Measurements from ENCODE around the gene WDR27.
"Not testable (repeated sequence)": the region's sequence is repeated elsewhere in the genome, so short reads cannot be mapped to it uniquely, and the experiment has no call there.

Gene WDR27

DNA sequence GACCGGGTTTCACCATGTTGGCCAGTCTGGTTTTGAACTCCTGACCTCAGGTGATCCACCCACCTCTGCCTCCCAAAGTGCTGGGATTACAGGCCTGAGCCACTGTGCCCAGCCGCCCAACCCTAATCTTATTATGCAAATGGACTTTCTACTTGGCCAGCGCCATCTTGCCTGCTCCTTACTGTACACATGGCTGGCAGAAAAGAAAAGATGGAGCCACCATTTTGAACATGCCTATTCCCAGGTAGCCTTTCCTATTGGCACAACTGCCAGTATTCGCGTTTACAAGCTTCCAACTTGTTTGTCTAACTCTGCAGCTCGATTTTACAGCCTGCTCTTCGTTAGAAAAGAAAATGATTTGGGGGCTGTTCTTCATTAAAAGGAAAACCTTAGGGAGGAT, 84.3 kb downstream of the WDR27 start:
- H3K4me1 ChIP-seq (ENCODE audit: insufficient read depth, low read length, poor library complexity, severe bottlenecking): peaks cover 13% of the 10 kb centered on the region
- H3F3A ChIP-seq (ENCODE audit: low read depth): no peaks in the 10 kb centered on the region
- H4K20me1 ChIP-seq (ENCODE audit: insufficient read depth, low read length, poor library complexity, severe bottlenecking): no peaks in the 10 kb centered on the region
- no peak overlapping the region for H3K4me2 ChIP-seq (ENCODE audit: low read depth, low read length, poor library complexity, severe bottlenecking)
- no peaks in the 10 kb centered on the region for H3K9me2 ChIP-seq (replicated peaks; ENCODE audit: low read depth, low read length)
- TF ChIP-seq EZH2phosphoT487 (IDR thresholded peaks at IDR 0.05; ENCODE audit: borderline replicate concordance): no peak
- TF ChIP-seq, protein P1, sequence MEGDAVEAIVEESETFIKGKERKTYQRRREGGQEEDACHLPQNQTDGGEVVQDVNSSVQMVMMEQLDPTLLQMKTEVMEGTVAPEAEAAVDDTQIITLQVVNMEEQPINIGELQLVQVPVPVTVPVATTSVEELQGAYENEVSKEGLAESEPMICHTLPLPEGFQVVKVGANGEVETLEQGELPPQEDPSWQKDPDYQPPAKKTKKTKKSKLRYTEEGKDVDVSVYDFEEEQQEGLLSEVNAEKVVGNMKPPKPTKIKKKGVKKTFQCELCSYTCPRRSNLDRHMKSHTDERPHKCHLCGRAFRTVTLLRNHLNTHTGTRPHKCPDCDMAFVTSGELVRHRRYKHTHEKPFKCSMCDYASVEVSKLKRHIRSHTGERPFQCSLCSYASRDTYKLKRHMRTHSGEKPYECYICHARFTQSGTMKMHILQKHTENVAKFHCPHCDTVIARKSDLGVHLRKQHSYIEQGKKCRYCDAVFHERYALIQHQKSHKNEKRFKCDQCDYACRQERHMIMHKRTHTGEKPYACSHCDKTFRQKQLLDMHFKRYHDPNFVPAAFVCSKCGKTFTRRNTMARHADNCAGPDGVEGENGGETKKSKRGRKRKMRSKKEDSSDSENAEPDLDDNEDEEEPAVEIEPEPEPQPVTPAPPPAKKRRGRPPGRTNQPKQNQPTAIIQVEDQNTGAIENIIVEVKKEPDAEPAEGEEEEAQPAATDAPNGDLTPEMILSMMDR (conservative IDR thresholded peaks at IDR 0.05; ENCODE audit: low read length): no peak
- no peaks in the 10 kb centered on the region for H3K36me3 ChIP-seq (ENCODE audit: insufficient read depth, low read length)
- no peaks in the 10 kb centered on the region for H3K79me2 ChIP-seq (ENCODE audit: insufficient read depth, low read length)
- H3K9me3 ChIP-seq (ENCODE audit: insufficient read depth, low read depth, low read length): no peaks in the 10 kb centered on the region
- no peak overlapping the region for H2AFZ ChIP-seq (ENCODE audit: low read length)
- H3K27me3 ChIP-seq (ENCODE audit: insufficient read depth, low read length, poor library complexity, severe bottlenecking): no peaks in the 10 kb centered on the region
- H3K4me3 ChIP-seq (ENCODE audit: low read length, poor library complexity, severe bottlenecking): no peak overlapping the region
- no peak overlapping the region for H3K9ac ChIP-seq (ENCODE audit: low read depth, low read length, poor library complexity, severe bottlenecking)

DNA sequence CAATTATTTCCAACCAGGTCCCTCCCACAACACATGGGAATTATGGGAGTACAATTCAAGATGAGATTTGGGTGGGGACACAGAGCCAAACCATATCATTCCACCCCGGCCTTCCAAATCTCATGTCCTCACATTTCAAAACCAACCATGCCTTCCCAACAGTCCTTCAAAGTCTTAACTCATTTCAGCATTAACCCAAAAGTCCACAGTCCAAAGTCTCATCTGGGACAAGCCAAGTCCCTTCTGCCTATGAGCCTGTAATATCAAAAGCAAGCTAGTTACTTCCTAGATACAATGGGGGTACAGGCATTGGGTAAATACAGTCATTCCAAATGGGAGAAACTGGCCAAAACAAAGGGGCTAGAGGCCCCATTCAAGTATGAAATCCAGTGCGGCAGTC, 93.2 kb downstream of the WDR27 start:
- not testable (repeated sequence) for H3F3A ChIP-seq (ENCODE audit: low read depth)

DNA sequence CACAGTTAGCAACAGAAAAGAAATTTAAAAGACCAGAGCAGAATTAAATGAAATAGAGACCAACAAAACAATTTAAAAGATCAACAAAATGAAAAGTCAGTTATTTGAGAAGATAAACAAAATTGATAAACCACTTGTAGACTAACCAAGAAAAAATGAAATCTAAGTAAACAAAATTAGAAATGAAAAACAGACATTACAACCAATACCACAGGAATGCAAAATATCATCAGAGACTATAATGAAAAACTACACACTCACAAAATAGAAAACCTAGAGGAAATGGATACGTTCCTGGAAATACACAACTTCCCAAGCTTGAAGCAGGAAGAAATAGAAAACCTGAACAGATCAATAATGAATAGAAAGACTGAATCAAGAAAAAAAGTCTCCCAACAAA, 97.8 kb downstream of the WDR27 start:
- Histone ChIP-seq H3K9ac (ENCODE audit: low read depth, low read length, poor library complexity, severe bottlenecking) (no peak overlapping the region), H3K9me3 (ENCODE audit: insufficient read depth, low read depth, low read length) (peaks cover 5% of the 10 kb centered on the region; the same call in 1 of the 2 replicates), H3K4me2 (ENCODE audit: low read depth, low read length, poor library complexity, severe bottlenecking) (no peak overlapping the region), H2AFZ (ENCODE audit: low read length) (no peak overlapping the region), H4K20me1 (ENCODE audit: insufficient read depth, low read length, poor library complexity, severe bottlenecking) (no peaks in the 10 kb centered on the region), H3K36me3 (ENCODE audit: insufficient read depth, low read length) (no peaks in the 10 kb centered on the region), H3K27me3 (ENCODE audit: insufficient read depth, low read length, poor library complexity, severe bottlenecking) (no peaks in the 10 kb centered on the region), H3K4me1 (ENCODE audit: insufficient read depth, low read length, poor library complexity, severe bottlenecking) (no peaks in the 10 kb centered on the region), H3K9me2 (replicated peaks; ENCODE audit: low read depth, low read length) (no peaks in the 10 kb centered on the region), H3F3A (ENCODE audit: low read depth) (no peaks in the 10 kb centered on the region), H3K4me3 (ENCODE audit: low read length, poor library complexity, severe bottlenecking) (no peak overlapping the region), H3K79me2 (ENCODE audit: insufficient read depth, low read length) (no peaks in the 10 kb centered on the region)
- TF ChIP-seq, protein P1 (conservative IDR thresholded peaks at IDR 0.05; ENCODE audit: low read length): no peak
- no peak for TF ChIP-seq EZH2phosphoT487 (IDR thresholded peaks at IDR 0.05; ENCODE audit: borderline replicate concordance)

More for the DNA sequence above, 93.2 kb downstream of the WDR27 start:
- not testable (repeated sequence) for H3K4me3 ChIP-seq (ENCODE audit: low read length, poor library complexity, severe bottlenecking); H3K4me2 ChIP-seq (ENCODE audit: low read depth, low read length, poor library complexity, severe bottlenecking); H3K4me1 ChIP-seq (ENCODE audit: insufficient read depth, low read length, poor library complexity, severe bottlenecking); H3K79me2 ChIP-seq (ENCODE audit: insufficient read depth, low read length); H3K9me2 ChIP-seq (replicated peaks; ENCODE audit: low read depth, low read length); H3K27me3 ChIP-seq (ENCODE audit: insufficient read depth, low read length, poor library complexity, severe bottlenecking); H3K9me3 ChIP-seq (ENCODE audit: insufficient read depth, low read depth, low read length); H3K9ac ChIP-seq (ENCODE audit: low read depth, low read length, poor library complexity, severe bottlenecking); H3K36me3 ChIP-seq (ENCODE audit: insufficient read depth, low read length); H2AFZ ChIP-seq (ENCODE audit: low read length); H4K20me1 ChIP-seq (ENCODE audit: insufficient read depth, low read length, poor library complexity, severe bottlenecking)

DNA sequence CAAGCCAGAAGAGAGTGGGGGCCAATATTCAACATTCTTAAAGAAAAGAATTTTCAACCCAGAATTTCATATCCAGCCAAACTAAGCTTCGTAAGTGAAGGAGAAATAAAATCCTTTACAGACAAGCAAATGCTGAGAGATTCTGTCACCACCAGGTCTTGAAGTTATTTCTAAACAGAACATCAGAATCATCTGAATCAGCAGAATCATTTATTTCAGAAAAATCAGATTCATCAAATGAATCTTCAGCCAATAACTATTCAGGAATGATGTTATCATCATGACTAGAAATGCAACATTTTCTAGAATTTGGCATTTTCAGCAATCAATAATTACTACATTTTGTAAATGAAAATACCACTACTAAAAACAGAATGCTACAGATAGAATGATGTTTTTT, 100.7 kb downstream of the WDR27 start:
- H3K9me2 ChIP-seq (replicated peaks; ENCODE audit: low read depth, low read length); H3K36me3 ChIP-seq (ENCODE audit: insufficient read depth, low read length); H3F3A ChIP-seq (ENCODE audit: low read depth); H2AFZ ChIP-seq (ENCODE audit: low read length); H3K4me2 ChIP-seq (ENCODE audit: low read depth, low read length, poor library complexity, severe bottlenecking); H3K27me3 ChIP-seq (ENCODE audit: insufficient read depth, low read length, poor library complexity, severe bottlenecking); H3K4me3 ChIP-seq (ENCODE audit: low read length, poor library complexity, severe bottlenecking); H4K20me1 ChIP-seq (ENCODE audit: insufficient read depth, low read length, poor library complexity, severe bottlenecking); H3K4me1 ChIP-seq (ENCODE audit: insufficient read depth, low read length, poor library complexity, severe bottlenecking); H3K9ac ChIP-seq (ENCODE audit: low read depth, low read length, poor library complexity, severe bottlenecking); H3K79me2 ChIP-seq (ENCODE audit: insufficient read depth, low read length): not testable (repeated sequence)
- H3K9me3 ChIP-seq (ENCODE audit: insufficient read depth, low read depth, low read length): peaks cover 17% of the 10 kb centered on the region; the same call in 1 of the 2 replicates

All from Loucy (cell line).